Body of pancreas (tissue), 4 donors: ENCODE results near the gene TEX26.

Experiments
- POLR2A ChIP-seq, 3 donors: fragments of 450-650 bp; IDR thresholded peaks; one replicate each; pipeline ENCODE4 v1.6.1; 2016; ENCODE audit warnings: antibody characterized with exemption in 3 of 3, mild to moderate bottlenecking in 2 of 3
- TF ChIP-seq, protein P1 (sequence below), 7 experiments: fragments of 450-650 bp in 4 of 7; fragments of 200-600 bp in 3 of 7; sonication (generic) in 3 of 7; IDR thresholded peaks; one replicate each; pipeline ENCODE4 v1.5.1; 2016 to 2019; ENCODE audit warnings: antibody characterized with exemption in 7 of 7

DNA sequence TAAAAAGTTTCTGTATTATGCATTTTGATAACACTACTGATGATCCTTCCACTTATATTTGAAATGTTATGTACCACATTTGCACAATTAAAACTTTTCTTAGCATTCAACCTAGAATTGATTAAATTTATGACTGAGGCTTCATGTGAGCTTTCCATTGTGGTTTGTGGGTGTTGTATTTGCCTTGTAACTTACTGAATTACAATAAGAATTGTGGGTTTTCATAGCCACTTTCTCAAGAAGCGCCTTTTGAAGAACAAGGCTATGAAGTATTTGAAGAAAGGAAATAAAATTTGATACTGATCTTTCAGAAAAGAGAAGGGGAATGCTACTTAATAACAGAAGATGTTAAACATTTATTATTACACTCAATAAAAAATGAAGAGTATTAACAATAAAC, 7.0 kb upstream of the TEX26 start:
- TF ChIP-seq, protein P1, sequence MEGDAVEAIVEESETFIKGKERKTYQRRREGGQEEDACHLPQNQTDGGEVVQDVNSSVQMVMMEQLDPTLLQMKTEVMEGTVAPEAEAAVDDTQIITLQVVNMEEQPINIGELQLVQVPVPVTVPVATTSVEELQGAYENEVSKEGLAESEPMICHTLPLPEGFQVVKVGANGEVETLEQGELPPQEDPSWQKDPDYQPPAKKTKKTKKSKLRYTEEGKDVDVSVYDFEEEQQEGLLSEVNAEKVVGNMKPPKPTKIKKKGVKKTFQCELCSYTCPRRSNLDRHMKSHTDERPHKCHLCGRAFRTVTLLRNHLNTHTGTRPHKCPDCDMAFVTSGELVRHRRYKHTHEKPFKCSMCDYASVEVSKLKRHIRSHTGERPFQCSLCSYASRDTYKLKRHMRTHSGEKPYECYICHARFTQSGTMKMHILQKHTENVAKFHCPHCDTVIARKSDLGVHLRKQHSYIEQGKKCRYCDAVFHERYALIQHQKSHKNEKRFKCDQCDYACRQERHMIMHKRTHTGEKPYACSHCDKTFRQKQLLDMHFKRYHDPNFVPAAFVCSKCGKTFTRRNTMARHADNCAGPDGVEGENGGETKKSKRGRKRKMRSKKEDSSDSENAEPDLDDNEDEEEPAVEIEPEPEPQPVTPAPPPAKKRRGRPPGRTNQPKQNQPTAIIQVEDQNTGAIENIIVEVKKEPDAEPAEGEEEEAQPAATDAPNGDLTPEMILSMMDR (IDR thresholded peaks at IDR 0.05), result no peak
- TF ChIP-seq POLR2A (IDR thresholded peaks at IDR 0.05), result no peak
